ENCODE measurements around the gene PRSS56. TPM values are rescaled to one million over a fixed set of nuclear protein-coding genes. Genes with fewer than 3 reads are reported as not detected.

Gene PRSS56
- total and polyA plus RNA-seq, 2 of the 13 experiments (the other 11 are each of a cell fraction or from before 2014, with no cell fraction given), result not detected

GRCh38 chr2:232573042-232573441 lies 52.9 kb downstream of the PRSS56 start:
- no peak for TF ChIP-seq ZSCAN29 (CRISPR knock-in tag; conservative IDR thresholded peaks at IDR 0.05)
- TF ChIP-seq ZNF766 (CRISPR knock-in tag; IDR thresholded peaks at IDR 0.05; ENCODE audit: borderline replicate concordance), result no peak
- no peak for TF ChIP-seq ZFP36L2 (CRISPR knock-in tag; IDR thresholded peaks at IDR 0.05)
- TF ChIP-seq ZFP41 (CRISPR knock-in tag; IDR thresholded peaks at IDR 0.05; ENCODE audit: borderline replicate concordance), result no peak
- TF ChIP-seq FOXA3 (CRISPR knock-in tag; IDR thresholded peaks at IDR 0.05), result no peak
- no peak for TF ChIP-seq AKAP8 (CRISPR knock-in tag; IDR thresholded peaks at IDR 0.05)
- TF ChIP-seq ZNF839 (CRISPR knock-in tag; IDR thresholded peaks at IDR 0.05; ENCODE audit: borderline replicate concordance), result no peak
- TF ChIP-seq ZNF558 (CRISPR knock-in tag; IDR thresholded peaks at IDR 0.05; ENCODE audit: borderline replicate concordance), result no peak
- no peak for TF ChIP-seq HDAC2 (CRISPR knock-in tag; IDR thresholded peaks at IDR 0.05)
- ChIA-PET POLR2A (no interaction called here), CTCF (ENCODE audit: low intra/inter-chr PET ratio, low total read pairs) (interaction anchor here (1.4 kb wide), 1 partner anchor 33 kb away, joined by 3 read pairs; no protein-coding TSS in a partner anchor)
- DNase-seq (ENCODE audit: low spot score) (no peak), FAIRE-seq (no peak), ATAC-seq (no peak)
- Histone ChIP-seq H3K9me3 (ENCODE audit: low read length) (no peaks in the 10 kb centered on the region), H3K36me3 (replicated peaks in 1 of 2; ENCODE audit: control insufficient read depth in 1 of 2, insufficient read depth in 2 of 2, low read length in 2 of 2) (peaks cover 20 to 45% of the 10 kb centered on the region in 2 experiments), H3K27ac (ENCODE audit: extremely low read length, insufficient read depth, low read length) (peak overlapping the region; percentile 23), H3K4me1 (ENCODE audit: insufficient read depth, low read length) (peaks cover 50% of the 10 kb centered on the region), H3K4me2 (ENCODE audit: low read depth, low read length) (no peak overlapping the region), H3K9ac (ENCODE audit: insufficient read depth, low read depth, low read length) (no peak overlapping the region), H3K79me2 (ENCODE audit: insufficient read depth, low read length) (no peaks in the 10 kb centered on the region), H3K27me3 (ENCODE audit: control insufficient read depth in 1 of 2, insufficient read depth in 2 of 2, low read length in 2 of 2) (no peaks in the 10 kb centered on the region), H2AFZ (ENCODE audit: low read length) (no peak overlapping the region), H3K4me3 (replicated peaks in 1 of 3; ENCODE audit: insufficient read depth in 1 of 3, low read depth in 2 of 3, low read length in 3 of 3) (no peak overlapping the region), H4K20me1 (ENCODE audit: insufficient read depth, low read length) (no peaks in the 10 kb centered on the region)
- intact Hi-C loops (cut with micrococcal nuclease; ENCODE audit: unreplicated experiment), result no loop called here
- no TSS peak for BruUV-seq (replicated peaks)
- in situ Hi-C loops (cut with HindIII; ENCODE audit: extremely low pct_ligation_motif_present, low pct_unique_long_range_greater_than_20kb), result no loop called here

- H3K27me3 ChIP-seq (ENCODE audit: control insufficient read depth in 1 of 2, insufficient read depth in 2 of 2, low read length in 2 of 2), result no peaks in the 10 kb centered on the region
- H4K20me1 ChIP-seq (ENCODE audit: insufficient read depth, low read length), result no peaks in the 10 kb centered on the region
- POLR2A ChIA-PET, result interaction anchor here (1.9 kb wide), 1 partner anchor 23 kb away, joined by 10 read pairs; the partner anchor contains the start of genes EIF4E2 and TIGD1
- FAIRE-seq (no peak), ATAC-seq (peak; percentile 4), DNase-seq (ENCODE audit: low spot score) (no peak)
- peak overlapping the region; percentile 82 for H3K27ac ChIP-seq (ENCODE audit: extremely low read length, insufficient read depth, low read length)
- no peaks in the 10 kb centered on the region for H3K9me3 ChIP-seq (ENCODE audit: low read length)
- in situ Hi-C loops (cut with HindIII; ENCODE audit: extremely low pct_ligation_motif_present, low pct_unique_long_range_greater_than_20kb), result no loop called here
- H3K4me2 ChIP-seq (ENCODE audit: low read depth, low read length), result peak overlapping the region; percentile 63
- WGBS (ENCODE audit: low lambda C conversion rate), result 75% methylated on average over 8 of the region's 8 CpGs
- H3K4me3 ChIP-seq (replicated peaks in 1 of 3; ENCODE audit: insufficient read depth in 1 of 3, low read depth in 2 of 3, low read length in 3 of 3), result peak overlapping the region in 1 of 3 experiments; percentile 15; a peak in 1 of 6 replicates
- H2AFZ ChIP-seq (ENCODE audit: low read length), result no peak overlapping the region
- H3K9ac ChIP-seq (ENCODE audit: insufficient read depth, low read depth, low read length), result peak overlapping the region; percentile 40
- H3K4me1 ChIP-seq (ENCODE audit: insufficient read depth, low read length), result peaks cover 50% of the 10 kb centered on the region
- peaks cover 13 to 37% of the 10 kb centered on the region in 2 experiments for H3K36me3 ChIP-seq (replicated peaks in 1 of 2; ENCODE audit: control insufficient read depth in 1 of 2, insufficient read depth in 2 of 2, low read length in 2 of 2)
- BruUV-seq (replicated peaks), result no TSS peak
- CTCF ChIA-PET (ENCODE audit: low intra/inter-chr PET ratio, low total read pairs), result no interaction called here
- intact Hi-C loops (cut with micrococcal nuclease; ENCODE audit: unreplicated experiment), result no loop called here
- no peaks in the 10 kb centered on the region for H3K79me2 ChIP-seq (ENCODE audit: insufficient read depth, low read length)
- no peak for TF ChIP-seq SOX13 (IDR thresholded peaks at IDR 0.05)
- TF ChIP-seq SOX13 (CRISPR knock-in tag; conservative IDR thresholded peaks at IDR 0.05 in 1 of 2, IDR thresholded peaks at IDR 0.05 in 1 of 2), result peak in 1 of 2 experiments; percentile 40; a peak in 1 of 4 replicates
- peak; percentile 53 for TF ChIP-seq ZNF687 (CRISPR knock-in tag; IDR thresholded peaks at IDR 0.05)
- 0 out of 2 replicates have a peak, but pooled peaks have one; percentile 6 for TF ChIP-seq MAF1 (CRISPR knock-in tag; IDR thresholded peaks at IDR 0.05; ENCODE audit: borderline replicate concordance)
Measured at GRCh38 chr2:232573771-232574435, 53.7 kb downstream of the PRSS56 start.

All from HepG2 (cell line).